MCF 10A (cell line): ENCODE measurements around the gene RETSAT. TPM values are rescaled to one million over a fixed set of nuclear protein-coding genes. Genes with fewer than 3 reads are reported as not detected.
"Not testable (repeated sequence)": the region's sequence is repeated elsewhere in the genome, so short reads cannot be mapped to it uniquely, and the experiment has no call there.

Experiments used
- BruUV-seq: library from RNA; stranded (reverse); fragments of 400-500 nt; replicated peaks from 2 replicates; lab custom pipeline; 2021; lab: Mats Ljungman, UMichigan
- CTCF ChIA-PET: fragments of 300-600 bp; sonication (Branson Sonifier 250); formaldehyde crosslinking; extraction: SDS; loops from one replicate; lab custom pipeline; 2021; ENCODE audit warnings: antibody characterized with exemption, inconsistent platforms; lab: Yijun Ruan, JAX
- POLR2A ChIA-PET: fragments of 300-600, 350-650 bp; sonication (Branson Sonifier 250); formaldehyde crosslinking; extraction: SDS; loops from one replicate; lab custom pipeline; 2020; ENCODE audit warnings: antibody characterized with exemption, inconsistent platforms; lab: Yijun Ruan, JAX
- DNase-seq: peaks from one replicate; pipeline ENCODE4 v3.0.0-alpha.2; 2018; ENCODE audit not compliant: unreplicated experiment
- H3K27ac Mint-ChIP-seq: one replicate; pipeline ENCODE4 v1.8.0; 2022; ENCODE audit warnings: mild to moderate bottlenecking, low read depth, mixed read lengths; ENCODE audit not compliant: unreplicated experiment
- H3K27me3 Mint-ChIP-seq: one replicate; pipeline ENCODE4 v1.8.0; 2022; ENCODE audit warnings: mixed read lengths; ENCODE audit not compliant: insufficient read depth, unreplicated experiment
- H3K36me3 Mint-ChIP-seq: one replicate; pipeline ENCODE4 v1.8.0; 2022; ENCODE audit warnings: mild to moderate bottlenecking, moderate library complexity, mixed read lengths; ENCODE audit not compliant: insufficient read depth, unreplicated experiment
- H3K4me1 Mint-ChIP-seq: one replicate; pipeline ENCODE4 v1.8.0; 2022; ENCODE audit warnings: mixed read lengths; ENCODE audit not compliant: insufficient read depth, unreplicated experiment
- H3K4me3 Mint-ChIP-seq: one replicate; pipeline ENCODE4 v1.8.0; 2022; ENCODE audit warnings: mild to moderate bottlenecking, moderate library complexity, mixed read lengths; ENCODE audit not compliant: unreplicated experiment
- H3K9me3 Mint-ChIP-seq: one replicate; pipeline ENCODE4 v1.8.0; 2022; ENCODE audit warnings: mixed read lengths; ENCODE audit not compliant: unreplicated experiment
- CTCF ChIP-seq: fragments of 200-600 bp; IDR thresholded peaks from one replicate; pipeline ENCODE4 v1.8.0; 2022; ENCODE audit warnings: antibody characterized with exemption, mild to moderate bottlenecking; ENCODE audit not compliant: unreplicated experiment
- intact Hi-C: fragments of 100-400 bp; cut with micrococcal nuclease; formaldehyde crosslinking; loops from 2 replicates; pipeline ENCODE4 v1.14.1; 2022
- total RNA-seq: library from RNA; stranded (reverse); gene quantifications from 2 replicates; pipeline ENCODE4 v1.2.3, GENCODE V29; 2022

The RETSAT gene
- total RNA-seq, 1 experiment from 2014 or later = 60.4 TPM

- TF ChIP-seq CTCF = no peak
- H3K36me3 Mint-ChIP-seq = peaks cover 36% of the 10 kb centered on the region
- BruUV-seq = no TSS peak
- H3K4me3 Mint-ChIP-seq = no peak overlapping the region
- intact Hi-C loops = no loop called here
- H3K9me3 Mint-ChIP-seq = no peaks in the 10 kb centered on the region
- ChIA-PET CTCF (interaction anchor here (0.6 kb wide), 2 partner anchors 10 to 46 kb away, joined by 3 read pairs; no protein-coding TSS in a partner anchor), POLR2A (interaction anchor here (0.8 to 5.4 kb wide), 3 partner anchors 10 to 14 kb away, joined by 3 to 27 read pairs (median 3); partner anchors contain the start of genes ELMOD3 and RETSAT)
- DNase-seq = no peak
- peaks cover 19% of the 10 kb centered on the region for H3K27me3 Mint-ChIP-seq
- peaks cover 5% of the 10 kb centered on the region for H3K4me1 Mint-ChIP-seq
- H3K27ac Mint-ChIP-seq = no peak overlapping the region
Observed at GRCh38 chr2:85341269-85342029, 12.9 kb downstream of the RETSAT start.

- peaks cover 5% of the 10 kb centered on the region for H3K4me1 Mint-ChIP-seq
- H3K4me3 Mint-ChIP-seq = no peak overlapping the region
- no peak for DNase-seq
- BruUV-seq = no TSS peak
- no peak for TF ChIP-seq CTCF
- intact Hi-C loops = no loop called here
- CTCF ChIA-PET = interaction anchor here (1.2 to 1.4 kb wide), 2 partner anchors 9 to 14 kb away, joined by 4 to 6 read pairs; no protein-coding TSS in a partner anchor
- H3K27ac Mint-ChIP-seq = no peak overlapping the region
- peaks cover 30% of the 10 kb centered on the region for H3K36me3 Mint-ChIP-seq
- H3K9me3 Mint-ChIP-seq = no peaks in the 10 kb centered on the region
- POLR2A ChIA-PET = interaction anchor here (0.6 to 5.4 kb wide), 6 partner anchors 12 to 216 kb away, joined by 3 to 27 read pairs (median 3); partner anchors contain the start of genes ELMOD3 and RETSAT
- peaks cover 19% of the 10 kb centered on the region for H3K27me3 Mint-ChIP-seq
Observed at GRCh38 chr2:85340034-85340892, 14.1 kb downstream of the RETSAT start.

- peaks cover 19% of the 10 kb centered on the region for H3K27me3 Mint-ChIP-seq
- ChIA-PET CTCF (no interaction called here), POLR2A (interaction anchor here (0.6 kb wide), 1 partner anchor 196 kb away, joined by 4 read pairs; no protein-coding TSS in a partner anchor)
- DNase-seq = no peak
- intact Hi-C loops = no loop called here
- TF ChIP-seq CTCF = no peak
- H3K36me3 Mint-ChIP-seq = no peaks in the 10 kb centered on the region
- no peak overlapping the region for H3K27ac Mint-ChIP-seq
- no peaks in the 10 kb centered on the region for H3K4me1 Mint-ChIP-seq
- no peak overlapping the region for H3K4me3 Mint-ChIP-seq
- no TSS peak for BruUV-seq
- no peaks in the 10 kb centered on the region for H3K9me3 Mint-ChIP-seq
Observed at GRCh38 chr2:85334928-85335327, 19.4 kb downstream of the RETSAT start.

- H3K27me3 Mint-ChIP-seq = peaks cover 13% of the 10 kb centered on the region
- H3K27ac Mint-ChIP-seq, H3K4me3 Mint-ChIP-seq, H3K36me3 Mint-ChIP-seq, H3K9me3 Mint-ChIP-seq, DNase-seq, H3K4me1 Mint-ChIP-seq, BruUV-seq, intact Hi-C loops, CTCF ChIA-PET: not testable (repeated sequence)
- POLR2A ChIA-PET = interaction anchor here (1.9 kb wide), 1 partner anchor 20 kb away, joined by 6 read pairs; the partner anchor contains the start of genes ELMOD3 and RETSAT
Observed at GRCh38 chr2:85333877-85334276, 20.5 kb downstream of the RETSAT start.
